ENCODE measurements around the gene C4A. TPM values are rescaled to one million over a fixed set of nuclear protein-coding genes. Genes with fewer than 3 reads are reported as not detected.

Gene C4A
- total and polyA plus RNA-seq, 2 of the 13 experiments (the other 11 are each of a cell fraction or from before 2014, with no cell fraction given): 165 to 478 TPM

GRCh38 chr6:32047855-32048766, 66.3 kb downstream of the C4A start (continued):
- peak; percentile 49; the same call in 1 of the 2 replicates for TF ChIP-seq HMGXB3 (CRISPR knock-in tag; IDR thresholded peaks at IDR 0.05; ENCODE audit: borderline replicate concordance)
- 0 out of 2 replicates have a peak, but pooled peaks have one; percentile 69 for TF ChIP-seq HINFP (CRISPR knock-in tag; IDR thresholded peaks at IDR 0.05; ENCODE audit: low read depth)
- TF ChIP-seq CSRNP2 (CRISPR knock-in tag; conservative IDR thresholded peaks at IDR 0.05; ENCODE audit: low read depth): no peak
- peak; percentile 88; the same call in 1 of the 2 replicates for TF ChIP-seq NFKB2 (CRISPR knock-in tag; IDR thresholded peaks at IDR 0.05; ENCODE audit: borderline replicate concordance)
- peak; percentile 90 for TF ChIP-seq HOXA3 (CRISPR knock-in tag; IDR thresholded peaks at IDR 0.05)
- no peak for TF ChIP-seq ZNF496 (CRISPR knock-in tag; IDR thresholded peaks at IDR 0.05; ENCODE audit: insufficient replicate concordance)
- TF ChIP-seq SMAD3 (CRISPR knock-in tag; IDR thresholded peaks at IDR 0.05): peak; percentile 74; the same call in 1 of the 2 replicates
- no peak for TF ChIP-seq SCMH1 (CRISPR knock-in tag; IDR thresholded peaks at IDR 0.05; ENCODE audit: borderline replicate concordance)
- no peak for TF ChIP-seq ELF4 (CRISPR knock-in tag; IDR thresholded peaks at IDR 0.05; ENCODE audit: borderline replicate concordance)
- TF ChIP-seq, protein P1, sequence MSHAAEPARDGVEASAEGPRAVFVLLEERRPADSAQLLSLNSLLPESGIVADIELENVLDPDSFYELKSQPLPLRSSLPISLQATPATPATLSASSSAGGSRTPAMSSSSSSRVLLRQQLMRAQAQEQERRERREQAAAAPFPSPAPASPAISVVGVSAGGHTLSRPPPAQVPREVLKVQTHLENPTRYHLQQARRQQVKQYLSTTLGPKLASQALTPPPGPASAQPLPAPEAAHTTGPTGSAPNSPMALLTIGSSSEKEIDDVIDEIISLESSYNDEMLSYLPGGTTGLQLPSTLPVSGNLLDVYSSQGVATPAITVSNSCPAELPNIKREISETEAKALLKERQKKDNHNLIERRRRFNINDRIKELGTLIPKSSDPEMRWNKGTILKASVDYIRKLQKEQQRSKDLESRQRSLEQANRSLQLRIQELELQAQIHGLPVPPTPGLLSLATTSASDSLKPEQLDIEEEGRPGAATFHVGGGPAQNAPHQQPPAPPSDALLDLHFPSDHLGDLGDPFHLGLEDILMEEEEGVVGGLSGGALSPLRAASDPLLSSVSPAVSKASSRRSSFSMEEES (CRISPR knock-in tag; IDR thresholded peaks at IDR 0.05): peak; percentile 60; the same call in 1 of the 2 replicates
- TF ChIP-seq ZSCAN20 (CRISPR knock-in tag; IDR thresholded peaks at IDR 0.05; ENCODE audit: borderline replicate concordance): 0 out of 2 replicates have a peak, but pooled peaks have one; percentile 75
- TF ChIP-seq PHB2 (IDR thresholded peaks at IDR 0.05; ENCODE audit: partially characterized antibody): no peak
- peak; percentile 95 for TF ChIP-seq ZNF280D (CRISPR knock-in tag; IDR thresholded peaks at IDR 0.05)
- TF ChIP-seq NFATC3 (CRISPR knock-in tag; IDR thresholded peaks at IDR 0.05): peak; percentile 69; the same call in 1 of the 2 replicates
- 0 out of 2 replicates have a peak, but pooled peaks have one; percentile 23 for TF ChIP-seq KLF13 (CRISPR knock-in tag; IDR thresholded peaks at IDR 0.05)

Measured in HepG2 (cell line).